ENCODE data around the gene SNX7.

The SNX7 gene

DNA sequence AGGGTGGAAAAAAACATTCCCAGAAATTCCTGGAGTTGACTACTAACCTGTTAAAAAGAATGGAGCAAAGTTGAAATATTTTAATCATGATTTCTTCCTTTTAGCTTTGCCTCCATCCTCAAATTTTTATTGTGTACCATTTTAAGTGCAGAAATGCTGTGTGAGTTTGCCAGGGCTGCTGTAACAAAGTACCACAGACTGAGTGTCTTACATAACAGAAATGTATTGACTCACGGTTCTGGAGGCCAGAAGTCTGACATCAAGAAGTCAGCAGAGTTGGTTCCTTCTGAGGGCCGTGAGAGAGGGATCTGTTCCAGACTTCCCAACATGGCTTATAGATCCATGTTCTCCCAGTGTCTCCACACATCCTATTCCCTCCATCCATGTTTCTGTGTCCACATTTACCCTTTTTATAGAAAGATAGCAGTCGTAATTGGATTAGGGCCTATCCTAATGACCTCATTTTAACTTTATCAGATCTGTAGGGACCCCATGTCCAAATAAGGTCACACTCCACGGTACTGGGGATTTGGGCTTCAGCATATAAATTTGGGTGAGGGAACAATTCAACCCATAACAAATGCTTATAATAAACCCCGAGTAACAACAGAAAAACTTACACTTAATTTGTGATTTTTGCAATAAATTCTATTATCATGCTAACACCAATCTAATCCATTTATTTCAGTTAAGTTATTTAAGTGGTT, 12.7 kb downstream of the SNX7 start:
- Mint-ChIP-seq H3K27ac (no peak overlapping the region), H3K27me3 (peaks cover 0 to 3% of the 10 kb centered on the region in 2 donors), H3K9me3 (peaks cover 0 to under 1% of the 10 kb centered on the region in 2 donors), H3K36me3 (ENCODE audit: insufficient read depth) (no peaks in the 10 kb centered on the region), H3K4me3 (no peak overlapping the region), H3K4me1 (ENCODE audit: low read depth in 2 of 2) (no peaks in the 10 kb centered on the region)
- ATAC-seq (replicated peaks) (no peak), DNase-seq (no peak)

DNA sequence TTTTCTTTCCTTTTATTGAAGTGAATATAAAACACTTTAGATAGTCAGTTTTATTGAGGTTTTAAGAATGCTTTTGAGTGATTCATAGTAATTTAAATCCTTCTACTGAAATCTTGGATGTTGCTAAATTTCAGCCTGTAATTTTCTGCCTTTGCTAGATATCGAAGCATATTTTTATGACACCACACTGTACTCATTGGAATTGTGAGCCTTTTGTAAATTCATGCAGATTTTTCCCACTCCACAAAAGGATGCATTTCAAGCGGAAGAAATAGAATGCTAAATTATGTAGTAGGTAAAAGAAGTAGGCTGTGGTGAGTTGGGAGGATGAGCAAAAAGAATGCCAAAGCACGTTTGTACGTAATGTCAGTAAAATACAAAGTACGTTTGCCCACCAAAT, 13.8 kb downstream of the SNX7 start:
- H3K9me3 Mint-ChIP-seq, result peaks cover 0 to 2% of the 10 kb centered on the region in 2 donors
- H3K36me3 Mint-ChIP-seq (ENCODE audit: insufficient read depth), result no peaks in the 10 kb centered on the region
- H3K4me3 Mint-ChIP-seq, result no peak overlapping the region
- peak overlapping the region in 1 of 2 donors; percentile 7 for H3K27ac Mint-ChIP-seq
- DNase-seq (no peak), ATAC-seq (replicated peaks) (no peak)
- H3K4me1 Mint-ChIP-seq (ENCODE audit: low read depth in 2 of 2), result no peaks in the 10 kb centered on the region
- H3K27me3 Mint-ChIP-seq, result no peaks in the 10 kb centered on the region

DNA sequence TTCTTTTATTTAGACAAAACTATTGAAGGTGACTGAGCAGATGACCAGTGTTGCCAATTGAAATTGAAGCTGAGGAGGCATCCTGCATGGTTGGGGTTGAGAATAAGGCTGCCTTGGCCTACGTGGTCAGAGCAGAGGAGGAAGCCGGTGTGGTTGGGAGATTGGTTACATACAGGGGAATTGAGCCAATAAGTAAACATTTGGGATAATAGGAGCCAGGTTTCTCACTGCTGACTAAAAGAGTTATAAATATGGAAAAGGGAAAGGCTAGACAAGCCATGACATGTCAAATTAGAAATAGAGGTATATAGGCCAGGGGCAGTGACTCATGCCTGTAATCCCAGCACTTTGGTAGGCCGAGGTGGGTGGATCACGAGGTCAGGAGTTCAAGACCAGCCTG, 15.8 kb downstream of the SNX7 start:
- ATAC-seq (replicated peaks), result no peak
- no peaks in the 10 kb centered on the region for H3K36me3 Mint-ChIP-seq (ENCODE audit: insufficient read depth)
- no peaks in the 10 kb centered on the region for H3K4me1 Mint-ChIP-seq (ENCODE audit: low read depth in 2 of 2)
- no peak overlapping the region for H3K27ac Mint-ChIP-seq
- DNase-seq, result no peak
- no peaks in the 10 kb centered on the region for H3K27me3 Mint-ChIP-seq
- peaks cover 0 to 2% of the 10 kb centered on the region in 2 donors for H3K9me3 Mint-ChIP-seq
- no peak overlapping the region for H3K4me3 Mint-ChIP-seq

DNA sequence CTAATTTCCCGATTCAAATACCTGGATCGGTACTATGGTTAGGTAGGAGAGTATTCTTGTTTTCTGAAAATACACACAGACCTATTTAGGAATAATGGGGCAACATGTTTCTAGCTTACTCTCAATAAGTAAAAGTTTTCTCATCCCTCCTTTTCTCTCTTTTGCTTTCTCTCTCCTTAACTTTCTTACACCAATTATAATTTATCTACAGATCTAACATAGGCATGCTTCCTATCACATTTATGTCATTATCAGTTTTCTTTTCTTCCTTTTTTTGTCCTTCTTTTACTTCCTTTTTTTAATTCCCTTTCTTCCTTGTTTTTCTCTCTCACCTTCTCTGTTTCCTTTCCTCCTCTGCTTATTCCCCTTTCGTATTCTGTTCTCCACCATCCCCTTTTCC, 20.3 kb downstream of the SNX7 start:
- no peaks in the 10 kb centered on the region for H3K27me3 Mint-ChIP-seq
- H3K27ac Mint-ChIP-seq, result no peak overlapping the region
- no peaks in the 10 kb centered on the region for H3K4me1 Mint-ChIP-seq (ENCODE audit: low read depth in 2 of 2)
- H3K4me3 Mint-ChIP-seq, result no peak overlapping the region
- no peak for ATAC-seq (replicated peaks)
- no peak for DNase-seq
- H3K9me3 Mint-ChIP-seq, result peaks cover 0 to 2% of the 10 kb centered on the region in 2 donors
- H3K36me3 Mint-ChIP-seq (ENCODE audit: insufficient read depth), result no peaks in the 10 kb centered on the region

DNA sequence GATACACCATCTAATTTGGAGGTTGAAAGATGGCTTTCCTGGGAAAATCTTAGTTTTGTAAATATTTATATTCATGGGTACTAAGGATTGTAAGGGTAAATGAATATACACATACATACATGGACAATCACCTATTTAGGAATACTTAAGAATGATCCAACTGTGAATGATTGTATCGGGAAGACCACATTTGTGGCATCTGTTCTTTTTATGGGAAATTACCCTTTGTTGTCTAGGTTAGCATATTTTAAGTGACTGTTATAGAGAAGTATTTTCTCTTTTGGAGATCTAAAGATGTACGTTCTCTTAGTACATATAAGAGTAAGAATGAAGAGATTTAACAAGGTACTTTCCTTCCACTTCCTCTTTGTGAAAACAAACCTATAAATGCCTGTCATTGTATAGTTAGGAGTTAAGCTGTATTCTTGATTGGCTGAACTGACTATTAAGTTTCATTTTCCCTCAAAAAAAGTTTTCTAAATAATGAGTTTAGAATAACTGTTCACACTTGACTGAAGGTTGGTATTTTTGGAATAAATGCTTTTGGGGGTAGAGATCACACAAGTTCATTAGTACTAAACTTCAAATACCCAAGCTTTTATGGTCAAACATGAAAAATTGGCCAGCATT, 26.7 kb downstream of the SNX7 start:
- H3K36me3 Mint-ChIP-seq (ENCODE audit: insufficient read depth), result no peaks in the 10 kb centered on the region

DNA sequence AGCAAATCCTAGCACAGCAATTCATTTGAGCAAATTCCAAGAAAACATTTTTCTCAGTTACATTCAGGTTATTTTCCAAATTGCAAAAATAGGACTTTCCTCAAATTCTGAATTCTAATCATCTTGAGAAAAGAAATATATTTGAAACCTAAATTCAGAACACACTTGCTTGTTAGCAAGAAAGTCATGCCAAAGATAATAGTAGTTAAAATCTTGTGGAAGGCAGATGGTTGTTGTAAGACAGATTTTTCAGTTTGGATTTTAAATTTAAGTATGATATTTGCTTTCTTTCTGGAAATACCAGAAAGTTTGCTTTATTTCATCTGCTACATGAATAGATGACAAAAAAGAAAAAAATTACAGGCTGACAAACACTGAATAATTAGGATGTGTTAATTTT, 29.1 kb downstream of the SNX7 start:
- Mint-ChIP-seq H3K27ac (no peak overlapping the region), H3K27me3 (no peaks in the 10 kb centered on the region), H3K36me3 (ENCODE audit: insufficient read depth) (no peaks in the 10 kb centered on the region), H3K4me3 (no peak overlapping the region), H3K4me1 (ENCODE audit: low read depth in 2 of 2) (no peaks in the 10 kb centered on the region), H3K9me3 (no peaks in the 10 kb centered on the region)
- no peak for DNase-seq
- no peak for ATAC-seq (replicated peaks)

More for the DNA sequence above, 26.7 kb downstream of the SNX7 start:
- H3K27me3 Mint-ChIP-seq, result no peaks in the 10 kb centered on the region
- no peaks in the 10 kb centered on the region for H3K4me1 Mint-ChIP-seq (ENCODE audit: low read depth in 2 of 2)
- no peak overlapping the region for H3K4me3 Mint-ChIP-seq
- H3K27ac Mint-ChIP-seq, result no peak overlapping the region
- no peaks in the 10 kb centered on the region for H3K9me3 Mint-ChIP-seq
- ATAC-seq (replicated peaks) (no peak), DNase-seq (no peak)

DNA sequence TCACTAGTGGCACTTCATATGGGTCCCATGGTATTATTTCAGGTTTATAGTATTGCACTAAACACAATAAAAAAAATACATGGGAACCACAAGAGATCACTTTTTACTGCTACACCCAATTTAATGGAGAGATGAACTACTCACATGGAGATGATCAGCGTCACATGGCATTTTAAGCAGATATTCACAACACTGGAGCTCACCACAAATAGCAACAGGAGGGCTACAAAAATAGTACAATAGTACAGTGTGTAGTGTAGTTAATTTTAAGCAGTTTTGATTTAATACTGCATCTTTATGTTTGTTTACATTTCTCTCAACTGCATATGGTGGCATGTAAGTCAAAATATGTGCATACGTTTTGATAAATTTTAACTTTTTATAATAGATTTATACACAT, 31.0 kb downstream of the SNX7 start:
- ATAC-seq (replicated peaks) (no peak), DNase-seq (no peak)
- Mint-ChIP-seq H3K4me3 (no peak overlapping the region), H3K9me3 (no peaks in the 10 kb centered on the region), H3K36me3 (ENCODE audit: insufficient read depth) (peaks cover 3% of the 10 kb centered on the region), H3K27ac (no peak overlapping the region), H3K27me3 (no peaks in the 10 kb centered on the region), H3K4me1 (ENCODE audit: low read depth in 2 of 2) (no peaks in the 10 kb centered on the region)

DNA sequence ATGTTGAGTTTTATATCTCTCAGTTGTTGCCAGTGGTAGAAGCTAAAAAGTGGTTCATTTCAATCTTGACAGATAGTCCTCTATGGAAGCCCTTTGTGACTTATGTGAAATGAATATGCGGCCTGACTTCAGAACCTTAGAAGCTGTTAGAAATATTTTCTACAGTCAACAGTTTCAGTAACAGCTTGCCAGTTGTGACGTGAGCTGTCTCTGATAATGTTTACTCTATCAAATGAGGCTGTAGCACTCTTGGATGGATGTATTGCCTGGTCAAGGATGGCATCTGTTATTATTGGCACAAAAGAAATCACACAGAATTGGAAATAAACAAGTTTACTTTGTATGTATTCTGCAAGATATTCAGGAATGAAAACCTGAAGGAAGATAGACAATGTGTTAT, 31.9 kb downstream of the SNX7 start:
- no peak overlapping the region for H3K27ac Mint-ChIP-seq
- H3K4me1 Mint-ChIP-seq (ENCODE audit: low read depth in 2 of 2), result no peaks in the 10 kb centered on the region
- H3K4me3 Mint-ChIP-seq, result no peak overlapping the region
- no peak for DNase-seq
- H3K9me3 Mint-ChIP-seq, result no peaks in the 10 kb centered on the region
- ATAC-seq (replicated peaks), result no peak
- H3K36me3 Mint-ChIP-seq (ENCODE audit: insufficient read depth), result peaks cover 3% of the 10 kb centered on the region
- no peaks in the 10 kb centered on the region for H3K27me3 Mint-ChIP-seq

DNA sequence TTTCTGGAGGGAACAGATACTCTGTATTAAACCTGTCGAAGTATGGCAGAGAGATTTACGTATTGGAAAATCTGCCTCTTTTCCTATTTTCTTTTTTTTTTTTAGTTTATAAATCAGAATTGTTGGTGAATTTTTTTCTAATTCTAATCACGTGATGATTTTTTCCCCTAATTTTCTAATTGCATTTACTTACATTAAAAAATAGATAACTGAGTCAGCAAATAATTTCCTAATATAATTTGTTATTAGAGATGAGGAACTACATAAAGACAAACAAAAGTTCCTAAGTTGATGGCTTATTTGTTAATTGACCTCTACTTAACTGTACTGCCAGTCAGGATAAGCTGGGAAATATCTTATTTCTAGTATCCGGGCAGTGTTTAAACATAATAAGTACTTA, 34.6 kb downstream of the SNX7 start:
- DNase-seq, result no peak
- Mint-ChIP-seq H3K27ac (no peak overlapping the region), H3K4me1 (ENCODE audit: low read depth in 2 of 2) (no peaks in the 10 kb centered on the region), H3K36me3 (ENCODE audit: insufficient read depth) (peaks cover 3% of the 10 kb centered on the region), H3K27me3 (no peaks in the 10 kb centered on the region), H3K9me3 (no peaks in the 10 kb centered on the region), H3K4me3 (no peak overlapping the region)
- no peak for ATAC-seq (replicated peaks)

DNA sequence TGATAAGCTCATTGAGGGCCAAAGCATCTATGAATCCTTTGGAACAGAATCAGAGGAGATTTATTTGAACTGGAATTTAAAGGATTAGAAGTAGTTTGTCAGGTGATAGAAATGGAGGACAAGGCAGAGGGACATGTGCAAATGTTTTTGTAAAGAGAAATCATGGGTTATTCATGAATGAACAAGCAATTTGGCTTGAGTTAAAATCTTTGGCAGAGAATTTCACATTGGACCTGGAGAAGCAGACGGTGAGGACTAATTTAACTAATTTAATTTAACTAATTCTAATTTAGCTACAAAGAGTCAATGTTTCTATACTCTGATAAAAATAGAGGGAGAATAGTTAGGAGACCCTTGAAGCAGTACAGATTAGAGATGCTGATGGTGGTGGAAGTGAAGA, 36.3 kb downstream of the SNX7 start:
- DNase-seq, result no peak
- no peaks in the 10 kb centered on the region for H3K27me3 Mint-ChIP-seq
- H3K4me3 Mint-ChIP-seq, result no peak overlapping the region
- peaks cover 3% of the 10 kb centered on the region for H3K36me3 Mint-ChIP-seq (ENCODE audit: insufficient read depth)
- no peak for ATAC-seq (replicated peaks)
- no peaks in the 10 kb centered on the region for H3K9me3 Mint-ChIP-seq
- no peak overlapping the region for H3K27ac Mint-ChIP-seq
- H3K4me1 Mint-ChIP-seq (ENCODE audit: low read depth in 2 of 2), result no peaks in the 10 kb centered on the region

DNA sequence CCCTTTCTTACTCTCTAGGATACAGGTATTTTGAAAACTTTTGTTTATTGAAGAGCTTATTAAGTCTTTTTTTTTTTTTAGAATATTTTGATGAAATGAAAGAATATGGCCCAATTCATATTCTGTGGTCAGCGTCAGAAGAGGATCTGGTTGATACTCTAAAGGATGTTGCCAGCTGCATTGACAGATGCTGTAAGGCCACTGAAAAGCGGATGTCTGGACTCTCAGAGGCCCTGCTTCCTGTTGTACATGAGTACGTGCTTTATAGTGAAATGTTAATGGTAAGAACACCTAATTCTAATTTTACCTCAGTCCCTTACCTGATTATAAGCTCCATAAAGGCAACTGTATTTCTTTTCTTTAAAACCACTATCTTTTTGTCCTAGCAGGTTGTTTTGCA, 37.1 kb downstream of the SNX7 start:
- DNase-seq (no peak), ATAC-seq (replicated peaks) (no peak)
- Mint-ChIP-seq H3K36me3 (ENCODE audit: insufficient read depth) (peaks cover 3% of the 10 kb centered on the region), H3K27ac (no peak overlapping the region), H3K9me3 (no peaks in the 10 kb centered on the region), H3K4me3 (no peak overlapping the region), H3K4me1 (ENCODE audit: low read depth in 2 of 2) (no peaks in the 10 kb centered on the region), H3K27me3 (no peaks in the 10 kb centered on the region)

DNA sequence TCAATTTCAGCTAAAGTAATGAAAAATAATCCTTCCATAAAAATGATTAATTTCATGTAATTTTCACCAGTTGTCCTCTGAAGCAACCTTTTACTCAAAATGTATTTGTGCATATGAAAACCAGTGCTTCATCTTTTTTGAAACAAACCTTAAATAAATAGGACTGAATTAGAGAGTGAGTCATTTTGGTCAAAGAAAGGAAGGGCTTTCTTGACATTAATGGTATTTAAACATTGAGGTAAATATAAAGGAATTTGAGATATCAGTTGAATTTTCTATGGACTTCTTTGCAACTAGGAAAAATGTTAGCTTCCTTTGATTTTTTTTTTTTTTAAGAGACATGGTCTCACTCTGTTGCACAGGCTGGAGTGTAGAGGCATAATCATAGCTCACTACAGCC, 38.7 kb downstream of the SNX7 start:
- Mint-ChIP-seq H3K9me3 (no peaks in the 10 kb centered on the region), H3K27ac (no peak overlapping the region), H3K4me1 (ENCODE audit: low read depth in 2 of 2) (no peaks in the 10 kb centered on the region), H3K4me3 (no peak overlapping the region), H3K27me3 (no peaks in the 10 kb centered on the region), H3K36me3 (ENCODE audit: insufficient read depth) (peaks cover 3% of the 10 kb centered on the region)
- no peak for ATAC-seq (replicated peaks)
- DNase-seq, result no peak

DNA sequence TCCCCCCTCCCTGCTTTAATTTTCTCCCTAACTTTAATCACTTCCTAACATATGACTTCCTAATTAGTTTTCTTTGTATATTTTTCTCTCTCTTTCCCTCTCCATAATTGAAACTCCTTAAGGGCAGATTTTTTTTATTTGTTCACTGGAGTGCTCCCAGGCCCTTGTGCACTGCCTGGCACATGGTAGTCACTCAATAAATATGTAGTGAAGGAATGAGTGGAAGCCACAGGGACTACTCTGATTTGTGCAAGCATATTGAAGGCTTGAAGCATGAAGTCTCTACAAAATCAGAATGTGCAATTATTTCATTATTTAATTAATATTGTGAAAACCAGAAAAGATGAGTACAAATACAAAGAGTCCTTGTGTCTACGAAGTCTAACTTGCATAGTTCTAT, 41.5 kb downstream of the SNX7 start:
- no peaks in the 10 kb centered on the region for H3K9me3 Mint-ChIP-seq
- DNase-seq (no peak), ATAC-seq (replicated peaks) (no peak)
- peaks cover 0 to 4% of the 10 kb centered on the region in 2 donors for H3K27me3 Mint-ChIP-seq
- no peaks in the 10 kb centered on the region for H3K36me3 Mint-ChIP-seq (ENCODE audit: insufficient read depth)
- H3K4me1 Mint-ChIP-seq (ENCODE audit: low read depth in 2 of 2), result no peaks in the 10 kb centered on the region
- no peak overlapping the region for H3K27ac Mint-ChIP-seq
- no peak overlapping the region for H3K4me3 Mint-ChIP-seq

DNA sequence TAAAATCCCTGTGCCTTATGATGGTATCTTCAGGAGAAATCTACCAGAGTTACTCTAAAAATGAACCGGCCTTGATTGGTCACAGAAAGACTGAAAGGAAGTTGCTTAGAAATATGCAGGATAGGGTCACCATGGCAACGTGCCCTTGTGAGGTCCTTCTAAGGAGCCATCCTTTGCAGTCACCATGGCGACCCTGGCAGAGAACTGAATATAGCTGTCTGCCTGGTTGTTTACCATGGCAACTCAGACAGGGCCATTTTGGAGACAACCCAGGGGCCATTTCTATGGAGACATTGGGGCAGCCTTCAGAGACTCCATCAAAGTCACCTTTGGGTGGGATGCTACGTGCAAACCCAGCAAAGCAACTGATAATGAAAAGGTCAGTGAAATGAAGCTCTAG, 43.0 kb downstream of the SNX7 start:
- Mint-ChIP-seq H3K4me1 (ENCODE audit: low read depth in 2 of 2) (no peaks in the 10 kb centered on the region), H3K9me3 (no peaks in the 10 kb centered on the region), H3K36me3 (ENCODE audit: insufficient read depth) (no peaks in the 10 kb centered on the region), H3K4me3 (no peak overlapping the region), H3K27me3 (peaks cover 0 to 4% of the 10 kb centered on the region in 2 donors), H3K27ac (no peak overlapping the region)
- ATAC-seq (replicated peaks), result no peak
- DNase-seq, result no peak
